Motor neuron (in vitro differentiated cells): ENCODE measurements around the gene AFM. TPM values are rescaled to one million over a fixed set of nuclear protein-coding genes. Genes with fewer than 3 reads are reported as not detected.
A peak's percentile ranks its signal among the peaks of the same experiment; 100 is the strongest.

Source experiments
- ATAC-seq, 8 experiments: fragments of 200-7000 bp; cut with Tn5 transposase; replicated peaks in 6 of 8; 2 replicates each; pipeline ENCODE4 v1.8.0; 2021; ENCODE audit warnings: mild to moderate bottlenecking in 8 of 8, moderate library complexity in 8 of 8
- H3K27ac ChIP-seq, 2 donors: fragments of 250-450 bp; sonication (Bioruptor Pico); 2 replicates each; pipeline ENCODE4 v1.9.0; 2021; ENCODE audit warnings: antibody characterized with exemption in 2 of 2, mild to moderate bottlenecking in 2 of 2, moderate library complexity in 1 of 2
- H3K4me1 ChIP-seq, 2 donors: fragments of 250-450 bp; sonication (Bioruptor Pico); replicated peaks in 1 of 2; 2 replicates each; pipeline ENCODE4 v1.6.1; 2021; ENCODE audit warnings: antibody characterized with exemption in 2 of 2, mild to moderate bottlenecking in 2 of 2, moderate library complexity in 1 of 2
- H3K4me3 ChIP-seq, 5 donors: fragments of 250-450 bp; sonication (Bioruptor Pico); 2 replicates each; pipeline ENCODE4 v1.9.0; 2021; ENCODE audit warnings: antibody characterized with exemption in 5 of 5, mild to moderate bottlenecking in 5 of 5, moderate library complexity in 4 of 5
- WGBS, 10 experiments: fragments of 450-650 bp; shearing (Covaris generic); methylation state at CpG; one replicate each; pipeline ENCODE4 v1.0.0; 2022; 5-methylcytosine and 5-hydroxymethylcytosine counted together
- in situ Hi-C, 9 experiments: fragments of 400-800 bp; cut with MboI; loops; one replicate each; pipeline ENCODE4 v1.15.0; 2021; ENCODE audit warnings: low sequenced_read_pairs in 9 of 9, low pct_unique_long_range_greater_than_20kb in 2 of 9; ENCODE audit not compliant: unreplicated experiment in 9 of 9
- total RNA-seq, 8 experiments: library from RNA; unstranded; fragments of 300-600 nt; gene quantifications; 2 replicates each; pipeline versions ENCODE4 v1.2.3 to v1.2.4, GENCODE V29; 2022

AFM gene, protein sequence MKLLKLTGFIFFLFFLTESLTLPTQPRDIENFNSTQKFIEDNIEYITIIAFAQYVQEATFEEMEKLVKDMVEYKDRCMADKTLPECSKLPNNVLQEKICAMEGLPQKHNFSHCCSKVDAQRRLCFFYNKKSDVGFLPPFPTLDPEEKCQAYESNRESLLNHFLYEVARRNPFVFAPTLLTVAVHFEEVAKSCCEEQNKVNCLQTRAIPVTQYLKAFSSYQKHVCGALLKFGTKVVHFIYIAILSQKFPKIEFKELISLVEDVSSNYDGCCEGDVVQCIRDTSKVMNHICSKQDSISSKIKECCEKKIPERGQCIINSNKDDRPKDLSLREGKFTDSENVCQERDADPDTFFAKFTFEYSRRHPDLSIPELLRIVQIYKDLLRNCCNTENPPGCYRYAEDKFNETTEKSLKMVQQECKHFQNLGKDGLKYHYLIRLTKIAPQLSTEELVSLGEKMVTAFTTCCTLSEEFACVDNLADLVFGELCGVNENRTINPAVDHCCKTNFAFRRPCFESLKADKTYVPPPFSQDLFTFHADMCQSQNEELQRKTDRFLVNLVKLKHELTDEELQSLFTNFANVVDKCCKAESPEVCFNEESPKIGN
- total RNA-seq: not detected

DNA sequence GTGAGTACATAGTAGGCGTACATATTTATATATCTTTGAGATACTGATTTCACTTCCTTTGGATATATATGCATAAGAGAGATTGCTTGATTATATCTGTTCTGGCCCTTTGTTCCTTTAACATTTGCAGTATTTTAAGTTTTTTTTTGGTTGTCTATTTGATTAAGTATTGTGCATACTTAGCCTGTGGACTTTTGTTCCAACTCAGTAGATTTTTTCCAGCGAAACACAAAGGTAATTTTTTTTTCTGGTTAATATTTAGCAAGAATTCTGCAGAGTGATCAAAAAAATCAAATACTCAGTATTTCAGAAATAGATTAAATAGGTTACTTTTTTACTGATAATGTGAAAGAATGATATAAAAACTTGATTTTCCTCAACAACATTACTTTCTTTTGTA lies at the start of gene AFM:
Gene AFM, plus strand, starts transcription at position 388 of the 400 bp plus-strand sequence. CDS start 31 bp downstream, outside the sequence.
- 0 to 100% (median 50%) methylated on average over 1 to 2 of the region's 2 CpGs for WGBS, 10 experiments
- no peak for ATAC-seq
- in situ Hi-C loops: no loop called here
- Histone ChIP-seq H3K27ac (no peak within 1 kb of the TSS), H3K4me3 (no peak within 1 kb of the TSS), H3K4me1 (no peaks in the 10 kb centered on the region)

DNA sequence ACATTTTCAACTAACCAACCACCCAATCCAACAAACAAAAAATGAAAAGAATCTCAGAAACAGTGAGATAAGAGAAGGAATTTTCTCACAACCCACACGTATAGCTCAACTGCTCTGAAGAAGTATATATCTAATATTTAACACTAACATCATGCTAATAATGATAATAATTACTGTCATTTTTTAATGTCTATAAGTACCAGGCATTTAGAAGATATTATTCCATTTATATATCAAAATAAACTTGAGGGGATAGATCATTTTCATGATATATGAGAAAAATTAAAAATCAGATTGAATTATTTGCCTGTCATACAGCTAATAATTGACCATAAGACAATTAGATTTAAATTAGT lies 49.8 kb upstream of the AFM start:
- ATAC-seq: no peak
- in situ Hi-C loops: no loop called here
- WGBS, 10 experiments: 0 to 100% (median 83%) methylated on average over 1 of the region's 1 CpG; no CpG with 5 or more reads in 1 of the 10 experiments

DNA sequence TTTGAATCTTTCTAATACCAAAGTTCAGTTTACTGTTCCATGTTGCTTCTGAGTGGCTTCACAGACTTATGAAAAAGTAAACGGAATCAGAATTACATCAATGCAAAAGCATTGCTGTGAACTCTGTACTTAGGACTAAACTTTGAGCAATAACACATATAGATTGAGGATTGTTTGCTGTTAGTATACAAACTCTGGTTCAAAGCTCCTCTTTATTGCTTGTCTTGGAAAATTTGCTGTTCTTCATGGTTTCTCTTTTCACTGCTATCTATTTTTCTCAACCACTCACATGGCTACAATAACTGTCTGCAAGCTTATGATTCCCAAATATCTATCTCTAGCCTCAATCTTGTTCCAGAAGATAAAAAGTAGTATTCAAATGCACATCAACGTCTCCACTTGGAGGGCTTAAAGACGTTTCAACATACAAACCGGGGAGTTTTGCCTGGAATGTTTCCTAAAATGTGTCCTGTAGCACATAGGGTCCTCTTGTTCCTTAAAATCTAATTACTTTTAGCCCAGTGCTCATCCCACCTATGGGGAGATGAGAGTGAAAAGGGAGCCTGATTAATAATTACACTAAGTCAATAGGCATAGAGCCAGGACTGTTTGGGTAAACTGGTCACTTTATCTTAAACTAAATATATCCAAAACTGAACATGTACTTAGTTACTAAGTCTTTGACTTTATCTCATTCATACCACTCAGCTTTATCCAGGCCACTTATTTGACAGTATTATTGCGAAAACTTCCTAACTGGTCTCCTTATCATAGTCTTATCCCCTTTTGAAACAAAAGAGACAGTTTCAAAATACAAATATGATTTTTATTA lies 49.2 kb upstream of the AFM start:
- H3K27ac ChIP-seq: no peak overlapping the region
- no peak overlapping the region for H3K4me3 ChIP-seq
- in situ Hi-C loops: no loop called here
- no peak for ATAC-seq
- no peaks in the 10 kb centered on the region for H3K4me1 ChIP-seq
- WGBS, 10 experiments: 14 to 100% (median 70%) methylated on average over 1 to 5 of the region's 5 CpGs

More for the DNA sequence above, 49.8 kb upstream of the AFM start:
- no peak overlapping the region for H3K27ac ChIP-seq
- H3K4me3 ChIP-seq: no peak overlapping the region
- no peaks in the 10 kb centered on the region for H3K4me1 ChIP-seq

DNA sequence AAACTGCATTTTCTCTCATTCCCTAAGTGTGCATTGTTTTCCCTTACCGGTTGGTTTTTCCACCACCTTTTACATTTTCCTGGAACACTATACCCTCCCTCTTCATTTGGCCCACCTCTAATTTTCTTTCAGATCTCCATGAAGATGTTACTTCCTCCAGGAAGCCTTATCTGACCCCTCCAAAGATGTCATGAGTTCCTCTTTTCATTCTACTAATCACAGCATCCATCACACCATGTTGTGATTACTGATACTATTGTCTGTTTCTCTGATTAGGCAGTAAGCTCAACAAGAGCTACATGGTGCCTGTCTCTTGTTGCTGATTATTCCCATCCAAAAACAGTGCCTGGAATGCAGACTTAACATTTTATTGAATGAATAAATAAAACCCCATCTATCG lies 48.4 kb upstream of the AFM start:
- WGBS, 10 experiments: 14 to 100% (median 92%) methylated on average over 1 to 2 of the region's 2 CpGs; no CpG with 5 or more reads in 1 of the 10 experiments

GRCh38 chr4:73434311-73434710 lies 47.2 kb upstream of the AFM start:
- no peak overlapping the region for H3K4me3 ChIP-seq
- 7 to 80% (median 53%) methylated on average over 2 to 3 of the region's 3 CpGs for WGBS, 10 experiments
- ATAC-seq: peak in 2 of 8 experiments; percentile 38 to 41
- no peaks in the 10 kb centered on the region for H3K4me1 ChIP-seq
- in situ Hi-C loops: no loop called here
- H3K27ac ChIP-seq: no peak overlapping the region

More for the DNA sequence above, 48.4 kb upstream of the AFM start:
- no peaks in the 10 kb centered on the region for H3K4me1 ChIP-seq
- no peak overlapping the region for H3K4me3 ChIP-seq
- no peak overlapping the region for H3K27ac ChIP-seq
- in situ Hi-C loops: no loop called here
- no peak for ATAC-seq

GRCh38 chr4:73435984-73436383 lies 45.6 kb upstream of the AFM start, which contains the start of gene AFP:
Gene AFP, plus strand, starts transcription at chr4:73436221. Its CDS starts 42 bp downstream, at chr4:73436263.
- no peak for ATAC-seq
- Histone ChIP-seq H3K4me3 (no peak within 1 kb of the TSS), H3K4me1 (no peaks in the 10 kb centered on the region), H3K27ac (no peak within 1 kb of the TSS)
- WGBS, 10 experiments: 44 to 100% (median 100%) methylated on average over 1 of the region's 1 CpG; no CpG with 5 or more reads in 3 of the 10 experiments
- in situ Hi-C loops: no loop called here

- H3K27ac ChIP-seq: no peak overlapping the region
- in situ Hi-C loops: no loop called here
- ATAC-seq: no peak
- no peaks in the 10 kb centered on the region for H3K4me1 ChIP-seq
- no peak overlapping the region for H3K4me3 ChIP-seq
- WGBS, 10 experiments: 11 to 100% (median 75%) methylated on average over 2 to 3 of the region's 3 CpGs
These were observed 44.6 kb upstream of the AFM start for GRCh38 chr4:73436674-73437557.

DNA sequence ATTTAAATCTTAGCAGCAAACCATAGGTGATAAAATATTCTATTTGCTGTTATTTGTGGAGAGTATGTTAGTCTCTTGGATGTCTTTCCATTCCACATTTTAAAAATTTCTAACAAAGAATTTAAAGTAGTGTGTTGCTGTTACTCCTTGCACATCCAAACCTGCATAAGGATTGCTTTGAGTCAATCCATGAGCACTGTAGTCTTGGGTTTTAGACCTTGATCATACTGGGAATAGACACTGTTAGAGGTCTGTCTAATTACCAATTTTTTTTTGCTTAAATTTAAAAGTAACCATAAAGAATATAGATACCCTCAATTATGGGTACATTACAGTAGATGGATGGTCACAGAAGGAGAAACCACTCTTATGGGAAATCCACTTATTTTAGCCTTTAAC lies 44.0 kb upstream of the AFM start:
- Histone ChIP-seq H3K4me3 (no peak overlapping the region), H3K4me1 (no peaks in the 10 kb centered on the region), H3K27ac (no peak overlapping the region)
- in situ Hi-C loops: no loop called here
- ATAC-seq: no peak

DNA sequence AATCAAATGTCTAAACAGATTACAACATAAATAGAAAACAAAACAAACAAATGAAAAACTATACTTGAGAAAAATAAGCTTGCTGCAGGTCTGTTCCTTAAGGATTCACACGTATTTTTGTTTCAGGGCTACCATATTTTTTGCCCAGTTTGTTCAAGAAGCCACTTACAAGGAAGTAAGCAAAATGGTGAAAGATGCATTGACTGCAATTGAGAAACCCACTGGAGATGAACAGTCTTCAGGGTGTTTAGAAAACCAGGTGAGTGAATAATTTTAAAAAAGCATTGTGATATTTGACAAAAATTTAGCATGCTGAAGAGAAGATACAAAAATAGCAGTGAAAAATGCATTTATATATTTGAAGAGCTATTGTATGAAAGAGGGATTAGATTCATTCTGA lies 43.5 kb upstream of the AFM start:
- Histone ChIP-seq H3K27ac (no peak overlapping the region), H3K4me1 (no peaks in the 10 kb centered on the region), H3K4me3 (no peak overlapping the region)
- WGBS, 10 experiments: 0 to 100% (median 70%) methylated on average over 1 of the region's 1 CpG
- in situ Hi-C loops: no loop called here
- ATAC-seq: no peak

DNA sequence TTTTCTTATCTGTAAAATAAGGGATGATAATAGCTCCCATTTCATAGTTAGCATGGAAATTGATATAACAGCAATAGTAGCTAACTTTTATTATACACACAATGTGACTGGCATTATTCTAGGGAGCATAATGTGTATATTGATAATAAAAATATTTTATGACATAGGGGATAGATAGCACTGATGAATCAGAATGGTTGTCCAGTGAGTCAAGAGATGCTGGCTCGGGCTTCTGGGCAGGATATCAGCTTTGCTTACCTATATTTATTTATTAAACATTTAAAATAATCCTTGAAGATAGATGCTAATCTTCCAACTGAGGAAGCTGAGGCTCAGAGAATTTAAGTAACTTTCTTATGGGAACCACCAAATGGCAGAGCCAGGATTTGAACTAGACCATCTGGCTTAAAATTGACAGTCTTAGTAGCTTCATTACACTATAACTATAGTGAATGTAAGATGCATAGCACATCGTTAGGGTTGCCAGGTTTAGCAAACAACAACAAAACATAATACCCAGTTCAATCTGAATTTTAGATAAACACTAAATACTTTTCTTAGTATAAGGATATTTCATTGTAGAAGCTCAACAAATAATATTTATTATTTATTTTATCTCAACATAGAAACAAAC lies 42.8 kb upstream of the AFM start:
- no peak for ATAC-seq
- Histone ChIP-seq H3K4me3 (no peak overlapping the region), H3K4me1 (no peaks in the 10 kb centered on the region), H3K27ac (no peak overlapping the region)
- in situ Hi-C loops: no loop called here
- WGBS, 10 experiments: 0 to 100% (median 80%) methylated on average over 1 to 2 of the region's 2 CpGs; no CpG with 5 or more reads in 1 of the 10 experiments

DNA sequence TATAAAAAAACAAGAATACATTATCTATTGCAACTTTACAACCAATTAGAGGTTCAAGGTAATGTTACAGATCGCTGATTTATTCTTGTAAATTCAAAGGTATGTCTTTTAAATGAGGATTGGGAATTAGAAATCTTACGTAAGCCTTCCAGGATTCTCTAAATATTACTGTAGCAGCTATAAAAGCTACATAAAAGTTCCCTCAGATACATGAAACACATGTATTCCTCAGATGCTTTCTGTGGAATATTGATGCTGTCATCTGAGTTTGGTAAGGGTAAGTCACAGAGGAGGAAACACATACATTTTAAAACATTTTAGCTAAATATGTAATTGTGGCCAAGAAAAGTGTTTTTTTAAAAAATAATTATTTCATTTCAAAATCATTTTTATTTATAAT lies 42.1 kb upstream of the AFM start:
- no peak overlapping the region for H3K4me3 ChIP-seq
- no peaks in the 10 kb centered on the region for H3K4me1 ChIP-seq
- ATAC-seq: no peak
- 18 to 95% (median 79%) methylated on average over 2 of the region's 2 CpGs; no CpG with 5 or more reads in 1 of the 10 experiments for WGBS, 10 experiments
- H3K27ac ChIP-seq: no peak overlapping the region
- in situ Hi-C loops: no loop called here

DNA sequence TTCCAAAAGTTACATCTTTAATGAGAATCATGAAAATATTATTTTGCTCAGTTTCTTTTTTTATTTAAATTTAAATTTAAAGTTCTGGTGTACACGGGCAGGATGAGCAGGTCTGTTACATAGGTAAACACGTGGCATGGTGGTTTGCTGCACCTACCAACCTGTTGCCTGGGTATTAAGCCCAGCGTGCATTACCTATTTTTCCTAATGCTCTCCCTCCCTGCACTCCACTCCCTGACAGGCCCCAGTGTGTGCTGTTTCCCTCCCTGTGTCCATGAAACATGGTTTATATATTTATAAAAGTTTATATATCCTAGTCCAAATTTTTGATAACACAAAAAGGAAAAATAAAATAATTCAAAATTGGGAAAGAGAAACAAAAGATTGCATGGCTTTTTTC lies 41.6 kb upstream of the AFM start:
- no peaks in the 10 kb centered on the region for H3K4me1 ChIP-seq
- ATAC-seq: no peak
- no peak overlapping the region for H3K27ac ChIP-seq
- H3K4me3 ChIP-seq: no peak overlapping the region
- 0 to 92% (median 76%) methylated on average over 1 to 3 of the region's 3 CpGs for WGBS, 10 experiments
- in situ Hi-C loops: no loop called here
